K562 (cell line): ENCODE results near the gene ABLIM1. TPM values are rescaled to one million over a fixed set of nuclear protein-coding genes. Genes with fewer than 3 reads are reported as not detected.

Experiments
- ETV1 ChIP-seq: fragments of 450-650 bp; conservative IDR thresholded peaks from 2 replicates; pipeline ENCODE4 v1.6.1; 2016; ENCODE audit warnings: missing genetic modification characterization, control low read depth, low read depth, missing compliant biosample characterization
- GTF2F1 ChIP-seq: IDR thresholded peaks from 2 replicates; pipeline ENCODE4 v1.6.1; 2011; ENCODE audit warnings: low read depth, low read length, improper control_type of control experiment
- U2AF2 ChIP-seq: fragments of 200-400 bp; formaldehyde crosslinking; optimal IDR thresholded peaks from 2 replicates; pipeline ENCODE3; 2017; ENCODE audit warnings: low read depth, mild to moderate bottlenecking, low read length
- ZBTB11 ChIP-seq, 3 experiments: fragments of 200-800 bp in 1 of 3; fragments of 250-450 bp in 1 of 3; fragments of 450-650 bp in 1 of 3; sonication (Bioruptor Pico) in 1 of 3; sonication (Bioruptor generic) in 1 of 3; formaldehyde crosslinking in 1 of 3; IDR thresholded peaks; 2 replicates each; pipeline versions ENCODE4 v1.6.1 to v1.8.0; 2016 to 2022; ENCODE audit warnings: mild to moderate bottlenecking in 2 of 3, missing genetic modification characterization in 2 of 3, missing compliant biosample characterization in 1 of 3, moderate library complexity in 1 of 3
- ZKSCAN3 ChIP-seq: fragments of 250-450 bp; sonication (Bioruptor Pico); IDR thresholded peaks from 2 replicates; pipeline ENCODE4 v1.4.0; 2020
- ZNF407 ChIP-seq: fragments of 450-650 bp; IDR thresholded peaks from 2 replicates; pipeline ENCODE4 v1.6.1; 2016; ENCODE audit warnings: low read depth
- ZNF431 ChIP-seq: sonication (generic); formaldehyde crosslinking; IDR thresholded peaks from 2 replicates; pipeline ENCODE4 v1.8.0; 2022; ENCODE audit warnings: mild to moderate bottlenecking, missing genetic modification reagents
- polyA plus RNA-seq, 8 experiments: library from polyadenylated mRNA; depleted of rRNA in 4 of 8; stranded (reverse) in 5 of 8; unstranded in 3 of 8; fragments of >200 nt; fragmentation: Nextera tagmentation in 2 of 8; fragmentation: Illumina TruSeq in 1 of 8; extraction: Ambion mirVana in 2 of 8; extraction: Trizol in 1 of 8; gene quantifications; 2 replicates each; pipeline versions ENCODE4 v1.2.1 to v1.2.3, GENCODE V29; 2011 to 2014; ENCODE audit warnings: inconsistent platforms in 1 of 8, missing spikeins in 1 of 8
- total RNA-seq, 7 experiments: library from RNA; depleted of rRNA in 6 of 7; stranded (reverse); fragments of >200 nt in 6 of 7; fragmentation: Illumina TruSeq in 2 of 7; extraction: Trizol in 2 of 7; gene quantifications; 2 replicates each; pipeline versions ENCODE4 v1.2.1 to v1.2.3, GENCODE V29; 2011 to 2021; ENCODE audit warnings: low replicate concordance in 1 of 7

The ABLIM1 gene
- total and polyA plus RNA-seq, 9 of the 15 experiments (the other 6 are each of a cell fraction or from before 2014, with no cell fraction given), result 0.07 to 0.49 (median 0.14) TPM; not detected in 6

GRCh38 chr10:114394531-114394930 lies 263.5 kb downstream of the ABLIM1 start (continued):
- TF ChIP-seq ZNF407 (no peak), GTF2F1 (no peak), ETV1 (no peak), ZKSCAN3 (CRISPR knock-in tag) (no peak), U2AF2 (no peak), ZBTB11 (CRISPR knock-in tag; IDR thresholded peaks at IDR 0.05) (no peak), ZNF431 (CRISPR knock-in tag) (no peak)
